ENCODE data around the gene COL23A1.

The COL23A1 gene

DNA sequence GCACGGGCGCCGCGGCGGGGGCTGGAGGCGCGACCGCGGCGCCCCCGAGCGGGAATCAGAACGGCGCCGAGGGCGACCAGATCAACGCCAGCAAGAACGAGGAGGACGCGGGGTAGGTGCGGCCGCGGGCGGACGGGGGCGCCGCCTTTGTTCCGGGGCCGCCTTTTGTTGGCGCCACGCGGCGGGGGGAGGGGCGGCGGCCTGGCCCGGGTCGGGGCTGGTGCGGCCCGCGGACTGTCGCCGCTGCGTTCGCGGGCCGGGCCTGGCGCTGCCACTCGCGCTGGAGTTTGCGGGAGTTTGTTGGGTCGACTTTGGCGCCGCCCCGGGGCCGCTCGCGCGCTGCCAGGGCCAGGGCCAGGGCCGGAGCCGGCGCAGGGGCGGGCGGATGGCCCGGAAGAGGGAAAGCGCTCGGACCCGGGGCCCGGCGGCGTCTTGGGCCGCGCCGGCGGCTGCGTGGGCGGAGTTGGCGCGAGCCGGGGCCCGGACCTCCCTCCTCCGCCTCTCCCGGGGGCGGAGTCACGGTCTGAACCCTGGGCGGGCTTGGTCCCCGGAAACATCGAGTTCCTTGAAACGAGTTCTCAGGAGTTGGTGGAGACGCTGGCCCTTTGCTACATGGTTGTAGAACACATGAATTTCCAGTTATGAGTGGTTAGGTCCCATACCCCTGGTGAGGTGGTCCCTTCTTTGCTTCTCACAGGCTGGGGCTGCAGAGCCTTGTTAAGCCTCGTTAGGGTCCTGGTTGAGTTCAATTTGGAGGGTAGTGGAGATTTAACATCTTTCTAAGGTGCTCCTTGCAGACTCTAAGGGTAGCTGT, 385.1 kb downstream of the COL23A1 start:
- peak overlapping the region; percentile 96 for H3K4me3 Mint-ChIP-seq
- peaks cover 48% of the 10 kb centered on the region for H3K36me3 Mint-ChIP-seq (ENCODE audit: low read depth)

DNA sequence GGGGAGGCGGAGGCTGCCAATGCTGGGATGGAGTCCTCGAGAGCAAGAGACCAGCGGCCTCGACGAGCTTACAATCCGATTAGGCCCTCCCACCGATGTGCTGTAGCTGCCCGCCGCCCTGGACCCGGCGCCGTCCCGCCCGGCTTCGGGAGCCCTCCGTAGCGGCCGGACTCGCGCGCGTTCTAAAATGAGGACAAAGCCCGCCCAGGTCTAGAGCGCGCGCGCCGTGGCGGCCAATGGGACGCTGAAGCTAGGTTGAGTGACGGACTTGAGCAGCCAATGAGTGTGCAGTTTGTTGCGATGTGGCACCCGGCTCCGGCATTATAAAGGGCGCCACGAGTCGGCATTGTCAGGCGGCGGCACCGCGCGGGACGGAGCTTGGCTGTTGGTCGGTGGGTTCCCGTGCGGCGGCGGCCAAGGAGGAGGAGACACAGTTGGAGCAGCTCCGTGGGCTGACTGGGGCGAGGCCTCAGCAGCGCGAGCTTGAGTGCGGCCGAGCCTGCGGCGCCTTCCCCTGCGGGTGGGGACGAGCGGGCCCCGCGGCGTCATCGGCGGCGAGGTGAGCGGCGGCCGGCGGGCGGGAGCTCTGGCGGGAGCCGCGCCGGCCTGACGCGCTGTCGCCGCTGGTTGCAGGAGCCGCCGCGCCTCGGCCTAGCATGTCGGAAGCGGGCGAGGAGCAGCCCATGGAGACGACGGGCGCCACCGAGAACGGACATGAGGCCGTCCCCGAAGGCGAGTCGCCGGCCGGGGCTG, 385.8 kb downstream of the COL23A1 start, which contains the start of gene HNRNPAB:
Gene HNRNPAB, plus strand, starts transcription at position 352 of the 753 bp plus-strand sequence. Its CDS starts 305 bp downstream, at position 657.
- no peaks in the 10 kb centered on the region for H3K9me3 Mint-ChIP-seq
- peak within 1 kb of the TSS; percentile 96 for H3K4me3 Mint-ChIP-seq
- H3K36me3 Mint-ChIP-seq (ENCODE audit: low read depth), result peaks cover 41% of the 10 kb centered on the region
- peak; percentile 95 for DNase-seq
- peaks cover 3% of the 10 kb centered on the region for H3K27me3 Mint-ChIP-seq (ENCODE audit: low read depth, poor library complexity)
- H3K4me1 Mint-ChIP-seq, result peaks cover 36% of the 10 kb centered on the region
- peak within 1 kb of the TSS; percentile 98 for H3K27ac Mint-ChIP-seq
- TF ChIP-seq, protein P1, sequence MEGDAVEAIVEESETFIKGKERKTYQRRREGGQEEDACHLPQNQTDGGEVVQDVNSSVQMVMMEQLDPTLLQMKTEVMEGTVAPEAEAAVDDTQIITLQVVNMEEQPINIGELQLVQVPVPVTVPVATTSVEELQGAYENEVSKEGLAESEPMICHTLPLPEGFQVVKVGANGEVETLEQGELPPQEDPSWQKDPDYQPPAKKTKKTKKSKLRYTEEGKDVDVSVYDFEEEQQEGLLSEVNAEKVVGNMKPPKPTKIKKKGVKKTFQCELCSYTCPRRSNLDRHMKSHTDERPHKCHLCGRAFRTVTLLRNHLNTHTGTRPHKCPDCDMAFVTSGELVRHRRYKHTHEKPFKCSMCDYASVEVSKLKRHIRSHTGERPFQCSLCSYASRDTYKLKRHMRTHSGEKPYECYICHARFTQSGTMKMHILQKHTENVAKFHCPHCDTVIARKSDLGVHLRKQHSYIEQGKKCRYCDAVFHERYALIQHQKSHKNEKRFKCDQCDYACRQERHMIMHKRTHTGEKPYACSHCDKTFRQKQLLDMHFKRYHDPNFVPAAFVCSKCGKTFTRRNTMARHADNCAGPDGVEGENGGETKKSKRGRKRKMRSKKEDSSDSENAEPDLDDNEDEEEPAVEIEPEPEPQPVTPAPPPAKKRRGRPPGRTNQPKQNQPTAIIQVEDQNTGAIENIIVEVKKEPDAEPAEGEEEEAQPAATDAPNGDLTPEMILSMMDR (IDR thresholded peaks at IDR 0.05), result no peak

More for the DNA sequence above, 385.1 kb downstream of the COL23A1 start:
- Mint-ChIP-seq H3K4me1 (peaks cover 36% of the 10 kb centered on the region), H3K27ac (peak overlapping the region; percentile 89), H3K27me3 (ENCODE audit: low read depth, poor library complexity) (peaks cover 3% of the 10 kb centered on the region), H3K9me3 (no peaks in the 10 kb centered on the region)
- TF ChIP-seq, protein P1 (IDR thresholded peaks at IDR 0.05), result no peak
- peak; percentile 73 for DNase-seq

DNA sequence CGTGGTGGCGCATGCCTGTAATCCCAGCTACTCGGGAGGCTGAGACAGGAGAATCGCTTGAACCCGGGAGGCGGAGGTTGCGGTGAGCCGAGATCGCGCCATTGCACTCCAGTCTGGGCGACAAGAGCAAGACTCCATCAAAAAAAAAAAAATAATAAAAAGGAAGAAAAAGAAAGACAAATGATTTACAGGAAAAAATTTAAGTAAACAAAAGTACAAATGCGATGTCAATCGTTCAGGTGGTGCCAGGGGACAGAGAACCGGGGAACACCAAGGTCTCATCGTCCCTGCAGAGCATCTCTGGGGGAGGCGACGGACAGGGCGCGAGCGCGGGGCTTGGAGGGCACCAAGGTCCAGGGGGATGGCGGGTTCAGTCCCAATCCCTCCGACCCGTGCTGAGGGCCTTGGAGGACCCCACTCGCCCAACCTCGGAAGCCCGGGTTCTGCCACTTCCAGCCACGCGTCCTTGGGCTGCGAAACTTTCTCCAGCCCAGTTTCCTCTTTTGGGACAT, 386.5 kb downstream of the COL23A1 start:
- no peak for DNase-seq
- Mint-ChIP-seq H3K9me3 (no peaks in the 10 kb centered on the region), H3K27me3 (ENCODE audit: low read depth, poor library complexity) (no peaks in the 10 kb centered on the region), H3K36me3 (ENCODE audit: low read depth) (peaks cover 34% of the 10 kb centered on the region), H3K4me1 (peaks cover 36% of the 10 kb centered on the region), H3K4me3 (peak overlapping the region; percentile 96), H3K27ac (no peak overlapping the region)
- TF ChIP-seq, protein P1 (IDR thresholded peaks at IDR 0.05), result no peak

DNA sequence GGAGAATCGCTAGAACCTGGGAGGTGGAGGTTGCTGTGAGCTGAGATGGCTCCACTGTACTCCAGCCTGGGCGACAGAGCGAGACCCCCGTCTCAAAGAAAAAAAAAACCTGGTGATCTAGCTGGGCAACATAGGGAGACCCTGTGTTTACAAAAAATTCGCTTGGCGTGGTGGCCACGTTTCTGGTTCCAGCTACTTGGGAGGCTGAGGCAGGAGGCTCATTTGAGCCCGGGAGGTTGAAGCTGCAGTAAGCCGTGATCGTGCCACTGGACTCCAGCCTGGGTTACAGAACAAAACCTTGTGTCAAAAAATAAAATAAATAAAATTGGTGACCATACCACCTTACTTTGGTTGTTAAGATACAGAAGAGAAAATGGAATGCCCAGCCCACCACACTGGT, 387.7 kb downstream of the COL23A1 start:
- Mint-ChIP-seq H3K36me3 (ENCODE audit: low read depth) (peaks cover 22% of the 10 kb centered on the region), H3K27me3 (ENCODE audit: low read depth, poor library complexity) (peaks cover 3% of the 10 kb centered on the region), H3K9me3 (no peaks in the 10 kb centered on the region), H3K4me1 (peaks cover 29% of the 10 kb centered on the region), H3K4me3 (peak overlapping the region; percentile 60), H3K27ac (no peak overlapping the region)
- no peak for DNase-seq
- TF ChIP-seq, protein P1 (IDR thresholded peaks at IDR 0.05), result no peak

DNA sequence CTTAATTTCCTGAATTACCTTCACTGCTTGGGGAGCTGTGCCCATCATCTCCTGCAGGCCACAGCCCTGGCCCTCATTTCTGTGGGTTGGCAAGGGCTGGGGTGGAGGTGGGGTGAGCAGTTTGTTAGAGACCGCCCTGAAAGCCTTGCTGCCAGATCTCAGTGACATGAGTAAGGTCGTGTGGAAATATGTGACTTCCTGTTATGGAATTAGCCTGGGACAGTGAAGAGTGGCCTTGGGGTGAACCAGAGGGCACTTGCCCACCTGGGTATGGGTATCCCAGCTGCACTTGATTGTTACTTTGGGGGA, 388.3 kb downstream of the COL23A1 start:
- H3K27ac Mint-ChIP-seq, result no peak overlapping the region
- H3K27me3 Mint-ChIP-seq (ENCODE audit: low read depth, poor library complexity), result peaks cover 4% of the 10 kb centered on the region
- peak overlapping the region; percentile 6 for H3K4me3 Mint-ChIP-seq
- TF ChIP-seq, protein P1 (IDR thresholded peaks at IDR 0.05), result no peak
- H3K36me3 Mint-ChIP-seq (ENCODE audit: low read depth), result peaks cover 16% of the 10 kb centered on the region
- H3K4me1 Mint-ChIP-seq, result peaks cover 22% of the 10 kb centered on the region
- H3K9me3 Mint-ChIP-seq, result no peaks in the 10 kb centered on the region
- DNase-seq, result no peak

All from nephron progenitor cell (in vitro differentiated cells).